Sigmoid colon (tissue), 7 donors: Measurements from ENCODE around the gene CTNS. TPM values are rescaled to one million over a fixed set of nuclear protein-coding genes. Genes with fewer than 3 reads are reported as not detected.

Source experiments
- DNase-seq: peaks from one replicate; pipeline ENCODE4 v3.0.0-alpha.2; 2019
- H3K27ac ChIP-seq, 4 donors: fragments of 200-600 bp; sonication (generic); one replicate each; pipeline ENCODE4 v1.5.1; 2016 to 2019; ENCODE audit warnings: mild to moderate bottlenecking in 1 of 4
- H3K27me3 ChIP-seq, 3 donors: fragments of 200-600 bp; sonication (generic); one replicate each; pipeline ENCODE4 v1.5.1; 2019; ENCODE audit warnings: mild to moderate bottlenecking in 1 of 3
- H3K36me3 ChIP-seq, 4 donors: fragments of 200-600 bp; sonication (generic); one replicate each; pipeline ENCODE4 v1.5.1; 2016 to 2019
- H3K4me1 ChIP-seq, 4 donors: fragments of 200-600 bp; sonication (generic); one replicate each; pipeline ENCODE4 v1.5.1; 2017 to 2019
- H3K4me3 ChIP-seq, 4 donors: fragments of 200-600 bp; sonication (generic); one replicate each; pipeline ENCODE4 v1.5.1; 2017 to 2019; ENCODE audit warnings: mild to moderate bottlenecking in 2 of 4, moderate library complexity in 1 of 4
- H3K9me3 ChIP-seq, 4 donors: fragments of 200-600 bp in 3 of 4; sonication (generic) in 3 of 4; one replicate each; pipeline versions ENCODE4 v1.5.1 to v1.6.1; 2013 to 2019
- CTCF ChIP-seq, 4 experiments: fragments of 450-650 bp in 3 of 4; fragments of 200-600 bp in 1 of 4; IDR thresholded peaks; one replicate each; pipeline ENCODE4 v1.5.1; 2016 to 2019; ENCODE audit warnings: antibody characterized with exemption in 4 of 4, mild to moderate bottlenecking in 3 of 4, moderate library complexity in 2 of 4
- EP300 ChIP-seq, 4 donors: sonication (generic); formaldehyde crosslinking; IDR thresholded peaks; one replicate each; pipeline ENCODE4 v1.6.1; 2017; ENCODE audit warnings: antibody characterized with exemption in 4 of 4
- POLR2A ChIP-seq, 2 donors: fragments of 450-650 bp; IDR thresholded peaks; one replicate each; pipeline ENCODE4 v1.6.1; 2016; ENCODE audit warnings: antibody characterized with exemption in 2 of 2, mild to moderate bottlenecking in 2 of 2, moderate library complexity in 2 of 2
- POLR2AphosphoS5 ChIP-seq, 4 donors: sonication (generic); formaldehyde crosslinking; IDR thresholded peaks; one replicate each; pipeline ENCODE4 v1.6.1; 2017; ENCODE audit warnings: antibody characterized with exemption in 4 of 4
- WGBS, 2 donors: extraction: QIAGEN DNeasy Blood & Tissue Kit; methylation state at CpG; one replicate each; pipeline ENCODE4 v1.1.7; 2013; 5-methylcytosine and 5-hydroxymethylcytosine counted together
- intact Hi-C: fragments of 100-400 bp; cut with DNase I; formaldehyde crosslinking; loops from one replicate; pipeline ENCODE4 v1.15.1; 2023
- polyA plus RNA-seq, 3 donors: library from polyadenylated mRNA; stranded (reverse); fragments of 200-250 nt; gene quantifications; one replicate each; pipeline ENCODE4 v1.2.3, GENCODE V29; 2013
- total RNA-seq, 4 donors: library from RNA; depleted of rRNA; stranded (reverse); fragments of >200 nt; gene quantifications; one replicate each; pipeline ENCODE4 v1.1.0, GENCODE V29; 2016
- donor health status: healthy with polysubstance abuse.
- donor health status: Bipolar disorder and iron deficiency.
- donor health status: healthy.

Gene CTNS
- total and polyA plus RNA-seq, 7 donors, result 1.8 to 26.0 (median 13.3) TPM

- Histone ChIP-seq H3K9me3 (no peaks in the 10 kb centered on the region), H3K4me1 (no peaks in the 10 kb centered on the region), H3K27me3 (peaks cover 0 to under 1% (median 0%) of the 10 kb centered on the region in 3 donors), H3K27ac (no peak overlapping the region), H3K36me3 (no peaks in the 10 kb centered on the region), H3K4me3 (no peak overlapping the region)
- TF ChIP-seq EP300 (IDR thresholded peaks at IDR 0.05) (no peak), POLR2AphosphoS5 (IDR thresholded peaks at IDR 0.05) (no peak), CTCF (IDR thresholded peaks at IDR 0.05) (no peak), POLR2A (IDR thresholded peaks at IDR 0.05) (no peak)
- intact Hi-C loops, result no loop called here
- WGBS, 2 donors, result 82 to 89% methylated on average over 11 of the region's 11 CpGs
- DNase-seq, result no peak
These were observed 39.3 kb downstream of the CTNS start for GRCh38 chr17:3675886-3676285.

GRCh38 chr17:3678095-3678820, 41.7 kb downstream of the CTNS start:
- intact Hi-C loops, result no loop called here
- Histone ChIP-seq H3K9me3 (no peaks in the 10 kb centered on the region), H3K4me3 (no peak overlapping the region), H3K4me1 (no peaks in the 10 kb centered on the region), H3K27me3 (peaks cover 0 to 24% (median 0%) of the 10 kb centered on the region in 3 donors), H3K36me3 (no peaks in the 10 kb centered on the region), H3K27ac (no peak overlapping the region)
- no peak for DNase-seq
- 80 to 81% methylated on average over 16 of the region's 16 CpGs for WGBS, 2 donors
- TF ChIP-seq POLR2A (IDR thresholded peaks at IDR 0.05) (no peak), POLR2AphosphoS5 (IDR thresholded peaks at IDR 0.05) (no peak), EP300 (IDR thresholded peaks at IDR 0.05) (no peak), CTCF (IDR thresholded peaks at IDR 0.05) (no peak)

GRCh38 chr17:3678821-3679530, 42.4 kb downstream of the CTNS start:
- DNase-seq, result no peak
- Histone ChIP-seq H3K9me3 (no peaks in the 10 kb centered on the region), H3K27ac (no peak overlapping the region), H3K27me3 (peaks cover under 1 to 31% (median 3%) of the 10 kb centered on the region in 3 donors), H3K4me3 (no peak overlapping the region), H3K4me1 (no peaks in the 10 kb centered on the region), H3K36me3 (no peaks in the 10 kb centered on the region)
- 89 to 90% methylated on average over 27 of the region's 27 CpGs for WGBS, 2 donors
- intact Hi-C loops, result no loop called here
- no peak for TF ChIP-seq POLR2AphosphoS5 (IDR thresholded peaks at IDR 0.05)
- TF ChIP-seq POLR2A (IDR thresholded peaks at IDR 0.05), result no peak
- no peak for TF ChIP-seq EP300 (IDR thresholded peaks at IDR 0.05)
- no peak for TF ChIP-seq CTCF (IDR thresholded peaks at IDR 0.05)

- peaks cover 3 to 38% (median 9%) of the 10 kb centered on the region in 3 donors for H3K27me3 ChIP-seq
- H3K4me1 ChIP-seq, result no peaks in the 10 kb centered on the region
- 31 to 55% methylated on average over 20 of the region's 20 CpGs for WGBS, 2 donors
- H3K4me3 ChIP-seq, result no peak overlapping the region
- H3K9me3 ChIP-seq, result no peaks in the 10 kb centered on the region
- intact Hi-C loops, result no loop called here
- H3K36me3 ChIP-seq, result no peaks in the 10 kb centered on the region
- no peak overlapping the region for H3K27ac ChIP-seq
- no peak for TF ChIP-seq POLR2A (IDR thresholded peaks at IDR 0.05)
- TF ChIP-seq CTCF (IDR thresholded peaks at IDR 0.05), result no peak
- TF ChIP-seq POLR2AphosphoS5 (IDR thresholded peaks at IDR 0.05), result no peak
- TF ChIP-seq EP300 (IDR thresholded peaks at IDR 0.05), result no peak
- no peak for DNase-seq
These were observed 43.1 kb downstream of the CTNS start for GRCh38 chr17:3679531-3680126.
